Endothelial cell of umbilical vein (primary cell): ENCODE data around the gene SSPN. TPM values are rescaled to one million over a fixed set of nuclear protein-coding genes. Genes with fewer than 3 reads are reported as not detected.

ENCODE experiments used
- BruUV-seq: library from RNA; stranded (reverse); fragments of 400-500 nt; replicated peaks from 2 replicates; lab custom pipeline; 2021; lab: Mats Ljungman, UMichigan
- CTCF ChIA-PET: fragments of 300-600, 350-600 bp; sonication (Branson Sonifier 250); formaldehyde crosslinking; loops from one replicate; lab custom pipeline; 2021; ENCODE audit warnings: antibody characterized with exemption, inconsistent platforms; lab: Charles Lee
- POLR2A ChIA-PET: fragments of 300-600, 350-600 bp; sonication (Branson Sonifier 250); formaldehyde crosslinking; loops from one replicate; lab custom pipeline; 2021; ENCODE audit warnings: antibody characterized with exemption, inconsistent platforms; lab: Charles Lee
- DNase-seq: peaks from one replicate; pipeline ENCODE4 v3.0.0-alpha.2; 2011; ENCODE audit warnings: low read depth, low spot score
- FAIRE-seq: peaks from 2 replicates; lab custom pipeline; 2011; peaks lifted over from hg19 to GRCh38; lab: Jason Lieb, UNC
- H2AFZ ChIP-seq: 2 replicates; pipeline ENCODE4 v1.6.0; 2012; ENCODE audit warnings: low read depth, low read length, control low read depth, inconsistent platforms
- H3K27ac ChIP-seq: 2 replicates; pipeline ENCODE4 v1.5.1; 2011; ENCODE audit warnings: low read depth, mild to moderate bottlenecking, control low read depth, low read length, moderate library complexity; ENCODE audit not compliant: insufficient read depth
- H3K27me3 ChIP-seq, 2 experiments: 2 replicates each; pipeline versions ENCODE4 v1.6.0 to v1.6.1; 2011; ENCODE audit warnings: low read length in 2 of 2, mixed read lengths in 1 of 2; ENCODE audit not compliant: control insufficient read depth in 2 of 2, insufficient read depth in 2 of 2
- H3K36me3 ChIP-seq, 2 experiments: 2 replicates in 1 of 2; 3 replicates in 1 of 2; pipeline ENCODE4 v1.5.1; 2011; ENCODE audit warnings: low read length in 2 of 2, mild to moderate bottlenecking in 1 of 2, moderate library complexity in 1 of 2; ENCODE audit not compliant: control insufficient read depth in 2 of 2, insufficient read depth in 2 of 2; ENCODE audit errors: extremely low read depth in 1 of 2
- H3K4me1 ChIP-seq: 3 replicates; pipeline ENCODE4 v1.5.1; 2011; ENCODE audit warnings: mild to moderate bottlenecking, low read length; ENCODE audit not compliant: control insufficient read depth, insufficient read depth; ENCODE audit errors: extremely low read depth
- H3K4me2 ChIP-seq: 2 replicates; pipeline ENCODE4 v1.6.1; 2011; ENCODE audit warnings: low read length, control low read depth, mixed read lengths; ENCODE audit not compliant: insufficient read depth
- H3K4me3 ChIP-seq, 3 experiments: fragments of 200-600 bp in 1 of 3; sonication (generic), shearing (Covaris generic) in 1 of 3; replicated peaks in 1 of 3; 2 replicates each; pipeline ENCODE4 v1.5.1; 2011 to 2016; ENCODE audit warnings: control low read depth in 3 of 3, low read length in 3 of 3, mild to moderate bottlenecking in 2 of 3, inconsistent platforms in 1 of 3, low read depth in 1 of 3, moderate library complexity in 1 of 3; ENCODE audit not compliant: insufficient read depth in 1 of 3
- H3K79me2 ChIP-seq: 2 replicates; pipeline ENCODE4 v1.6.0; 2012; ENCODE audit warnings: low read length, inconsistent platforms; ENCODE audit not compliant: control insufficient read depth, insufficient read depth
- H3K9ac ChIP-seq: replicated peaks from 2 replicates; pipeline ENCODE3; 2011; ENCODE audit warnings: low read length, control low read depth; ENCODE audit not compliant: insufficient read depth; ENCODE audit errors: extremely low read depth
- H3K9me1 ChIP-seq: replicated peaks from 3 replicates; pipeline ENCODE4 v1.6.0; 2011; ENCODE audit warnings: mild to moderate bottlenecking, low read length; ENCODE audit not compliant: control insufficient read depth, insufficient read depth; ENCODE audit errors: extremely low read depth
- H3K9me3 ChIP-seq: replicated peaks from 2 replicates; pipeline ENCODE4 v1.5.1; 2012; ENCODE audit warnings: low read length, inconsistent platforms; ENCODE audit not compliant: control insufficient read depth, insufficient read depth
- H4K20me1 ChIP-seq: replicated peaks from 2 replicates; pipeline ENCODE3; 2011; ENCODE audit warnings: mild to moderate bottlenecking, low read length; ENCODE audit not compliant: control insufficient read depth, insufficient read depth; ENCODE audit errors: extremely low read depth
- EZH2 ChIP-seq: IDR thresholded peaks from 2 replicates; pipeline ENCODE4 v1.6.1; 2012; ENCODE audit warnings: borderline replicate concordance, low read depth, mild to moderate bottlenecking, moderate library complexity, low read length, inconsistent platforms; ENCODE audit not compliant: severe bottlenecking
- FOS ChIP-seq: IDR thresholded peaks from 2 replicates; pipeline ENCODE4 v1.6.1; 2011; ENCODE audit warnings: mild to moderate bottlenecking, low read length, moderate library complexity, borderline replicate concordance; ENCODE audit not compliant: insufficient read depth
- GATA2 ChIP-seq: IDR thresholded peaks from 2 replicates; pipeline ENCODE4 v1.7.0; 2011; ENCODE audit warnings: low read depth, mild to moderate bottlenecking, moderate library complexity, mixed read lengths, low read length; ENCODE audit not compliant: insufficient read length, insufficient read depth
- JUN ChIP-seq: IDR thresholded peaks from 2 replicates; pipeline ENCODE4 v1.6.1; 2011; ENCODE audit warnings: borderline replicate concordance, low read depth; ENCODE audit not compliant: insufficient read length, insufficient read depth
- MYC ChIP-seq: IDR thresholded peaks from one replicate; pipeline ENCODE4 v1.6.1; 2011; ENCODE audit warnings: mild to moderate bottlenecking, low read depth, low read length
- POLR2A ChIP-seq: IDR thresholded peaks from 2 replicates; pipeline ENCODE4 v1.6.1; 2012; ENCODE audit warnings: low read depth, mild to moderate bottlenecking, control low read depth, low read length
- POLR2AphosphoS5 ChIP-seq: IDR thresholded peaks from 2 replicates; pipeline ENCODE4 v1.6.1; 2012; ENCODE audit warnings: low read depth, mild to moderate bottlenecking, control low read depth, low read length, moderate library complexity; ENCODE audit not compliant: insufficient read depth
- dilution Hi-C: fragments of 300-500 bp; cut with MboI; formaldehyde crosslinking; loops from one replicate; pipeline ENCODE4 v1.15.0; 2019; ENCODE audit warnings: low sequenced_read_pairs; ENCODE audit not compliant: extremely low pct_ligation_motif_present
- intact Hi-C: fragments of 100-400 bp; cut with micrococcal nuclease; formaldehyde crosslinking; loops from one replicate; pipeline ENCODE4 v1.10.0; 2022
- polyA plus RNA-seq, 4 experiments: library from polyadenylated mRNA; depleted of rRNA in 3 of 4; stranded (reverse) in 3 of 4; unstranded in 1 of 4; fragments of >200 nt; gene quantifications; 2 replicates each; pipeline versions ENCODE4 v1.2.1 to v1.2.3, GENCODE V29; 2011 to 2012; ENCODE audit warnings: missing spikeins in 1 of 4
- total RNA-seq: library from RNA; stranded (reverse); gene quantifications from 2 replicates; pipeline ENCODE4 v1.2.3, GENCODE V29; 2021
- TF ChIP-seq, protein P1 (sequence below): IDR thresholded peaks from 2 replicates; pipeline ENCODE4 v1.6.1; 2011; ENCODE audit not compliant: insufficient read depth, insufficient read length
- TF ChIP-seq, protein P2 (sequence below), 2 donors: IDR thresholded peaks; 1 replicate in 1 of 2; 2 replicates in 1 of 2; pipeline ENCODE4 v1.5.1; 2011; ENCODE audit warnings: low read length in 2 of 2, mild to moderate bottlenecking in 2 of 2, moderate library complexity in 2 of 2, control low read depth in 1 of 2, inconsistent platforms in 1 of 2, low read depth in 1 of 2; ENCODE audit not compliant: insufficient read depth in 1 of 2; ENCODE audit errors: extremely low read depth in 1 of 2

The SSPN gene
- total and polyA plus RNA-seq, 2 donors (not counting 3 experiments of a cell fraction or from before 2014, with no cell fraction given) = 1.3 to 2.1 TPM

DNA sequence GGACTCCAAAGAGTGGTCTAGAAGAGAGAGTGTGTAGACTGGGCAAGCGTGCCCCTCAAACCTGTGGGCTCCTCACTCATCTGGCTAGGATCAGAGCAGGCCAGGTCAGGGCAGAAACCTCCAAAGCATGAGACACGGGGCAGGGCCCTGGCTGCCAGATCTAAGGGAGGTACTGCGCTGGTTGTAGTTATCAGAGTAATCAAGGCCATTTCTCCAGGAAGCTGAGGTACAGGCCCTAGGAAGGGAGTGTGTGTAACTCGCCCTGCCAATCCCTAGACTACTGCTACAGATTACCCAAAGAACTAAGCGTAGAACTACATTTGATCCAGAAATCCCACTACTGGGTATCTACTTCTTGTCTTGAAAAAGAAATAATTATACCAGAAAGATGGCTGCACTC lies 84.5 kb downstream of the SSPN start:
- Histone ChIP-seq H3K9ac (no peak overlapping the region), H3K9me3 (no peaks in the 10 kb centered on the region), H3K27ac (no peak overlapping the region), H3K27me3 (no peaks in the 10 kb centered on the region), H3K4me2 (no peak overlapping the region), H3K9me1 (no peaks in the 10 kb centered on the region), H3K4me3 (no peak overlapping the region), H3K79me2 (no peaks in the 10 kb centered on the region), H4K20me1 (no peaks in the 10 kb centered on the region), H3K36me3 (no peaks in the 10 kb centered on the region), H2AFZ (no peak overlapping the region), H3K4me1 (peaks cover 14% of the 10 kb centered on the region)
- BruUV-seq = no TSS peak
- ChIA-PET CTCF (no interaction called here), POLR2A (no interaction called here)
- TF ChIP-seq JUN (no peak), EZH2 (no peak), FOS (no peak), POLR2AphosphoS5 (no peak), MYC (no peak), POLR2A (no peak), GATA2 (no peak)
- TF ChIP-seq, protein P1, sequence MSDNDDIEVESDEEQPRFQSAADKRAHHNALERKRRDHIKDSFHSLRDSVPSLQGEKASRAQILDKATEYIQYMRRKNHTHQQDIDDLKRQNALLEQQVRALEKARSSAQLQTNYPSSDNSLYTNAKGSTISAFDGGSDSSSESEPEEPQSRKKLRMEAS = no peak
- TF ChIP-seq, protein P2, sequence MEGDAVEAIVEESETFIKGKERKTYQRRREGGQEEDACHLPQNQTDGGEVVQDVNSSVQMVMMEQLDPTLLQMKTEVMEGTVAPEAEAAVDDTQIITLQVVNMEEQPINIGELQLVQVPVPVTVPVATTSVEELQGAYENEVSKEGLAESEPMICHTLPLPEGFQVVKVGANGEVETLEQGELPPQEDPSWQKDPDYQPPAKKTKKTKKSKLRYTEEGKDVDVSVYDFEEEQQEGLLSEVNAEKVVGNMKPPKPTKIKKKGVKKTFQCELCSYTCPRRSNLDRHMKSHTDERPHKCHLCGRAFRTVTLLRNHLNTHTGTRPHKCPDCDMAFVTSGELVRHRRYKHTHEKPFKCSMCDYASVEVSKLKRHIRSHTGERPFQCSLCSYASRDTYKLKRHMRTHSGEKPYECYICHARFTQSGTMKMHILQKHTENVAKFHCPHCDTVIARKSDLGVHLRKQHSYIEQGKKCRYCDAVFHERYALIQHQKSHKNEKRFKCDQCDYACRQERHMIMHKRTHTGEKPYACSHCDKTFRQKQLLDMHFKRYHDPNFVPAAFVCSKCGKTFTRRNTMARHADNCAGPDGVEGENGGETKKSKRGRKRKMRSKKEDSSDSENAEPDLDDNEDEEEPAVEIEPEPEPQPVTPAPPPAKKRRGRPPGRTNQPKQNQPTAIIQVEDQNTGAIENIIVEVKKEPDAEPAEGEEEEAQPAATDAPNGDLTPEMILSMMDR (IDR thresholded peaks at IDR 0.05; ENCODE audit: extremely low read depth in 1 of 2, insufficient read depth in 1 of 2, low read depth in 1 of 2, low read length in 2 of 2) = no peak
- dilution Hi-C loops (no loop called here), intact Hi-C loops (loop anchor here (10.0 kb wide), 1 partner anchor 415 kb away; no protein-coding TSS in a partner anchor)
- FAIRE-seq = no peak
- no peak for DNase-seq
